GM12864 (cell line): ENCODE measurements around the gene GPSM1.
"Not testable (repeated sequence)": the region's sequence is repeated elsewhere in the genome, so short reads cannot be mapped to it uniquely, and the experiment has no call there.

ENCODE experiments used
- DNase-seq: peaks from one replicate; pipeline ENCODE4 v3.0.0-alpha.2; 2011; ENCODE audit warnings: low read depth
- H3K4me3 ChIP-seq: 2 replicates; pipeline ENCODE4 v1.5.1; 2011; ENCODE audit warnings: mild to moderate bottlenecking, low read depth, low read length, control low read depth
- TF ChIP-seq, protein P1 (sequence below): IDR thresholded peaks from 2 replicates; pipeline ENCODE4 v1.5.1; 2011; ENCODE audit warnings: low read depth, mild to moderate bottlenecking, moderate library complexity, low read length, control low read depth, inconsistent platforms; ENCODE audit errors: missing control alignments

GPSM1 gene

DNA sequence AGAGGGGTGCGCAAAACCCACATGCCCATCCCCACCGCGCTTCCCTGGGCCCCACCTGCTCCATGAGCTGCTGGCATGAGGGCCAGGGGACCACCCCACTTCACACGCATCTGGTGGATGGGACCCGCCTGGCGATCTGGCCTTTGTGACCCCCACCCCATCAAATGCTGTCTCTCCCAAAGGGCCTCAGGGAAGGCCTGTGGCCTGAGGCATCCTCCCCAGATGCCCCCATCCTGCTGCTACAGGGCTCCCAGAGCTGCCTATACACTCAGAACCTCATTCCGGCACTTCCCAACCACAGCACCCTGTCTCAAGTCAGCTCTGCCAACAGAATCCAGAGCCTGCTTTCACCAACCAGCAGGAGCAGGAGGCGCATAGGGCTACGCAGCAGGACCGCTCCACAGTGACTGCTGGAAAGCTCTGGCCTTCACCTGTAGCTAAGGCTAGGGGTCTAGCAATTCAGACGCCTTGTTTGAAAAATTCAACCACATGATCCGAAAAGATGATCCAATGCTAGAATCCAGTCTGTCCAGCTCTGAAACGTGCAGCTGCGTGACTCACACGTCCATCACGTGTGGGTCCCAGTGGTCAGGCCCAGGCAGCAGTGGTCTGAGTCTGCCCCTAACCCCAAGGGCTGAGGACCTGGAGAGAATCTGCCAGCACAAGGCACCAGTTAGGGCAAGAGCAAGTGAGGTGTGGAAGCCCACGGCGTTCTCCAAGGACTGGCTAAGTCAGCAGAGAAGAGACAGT, 74.0 kb downstream of the GPSM1 start:
- DNase-seq: no peak
- TF ChIP-seq, protein P1, sequence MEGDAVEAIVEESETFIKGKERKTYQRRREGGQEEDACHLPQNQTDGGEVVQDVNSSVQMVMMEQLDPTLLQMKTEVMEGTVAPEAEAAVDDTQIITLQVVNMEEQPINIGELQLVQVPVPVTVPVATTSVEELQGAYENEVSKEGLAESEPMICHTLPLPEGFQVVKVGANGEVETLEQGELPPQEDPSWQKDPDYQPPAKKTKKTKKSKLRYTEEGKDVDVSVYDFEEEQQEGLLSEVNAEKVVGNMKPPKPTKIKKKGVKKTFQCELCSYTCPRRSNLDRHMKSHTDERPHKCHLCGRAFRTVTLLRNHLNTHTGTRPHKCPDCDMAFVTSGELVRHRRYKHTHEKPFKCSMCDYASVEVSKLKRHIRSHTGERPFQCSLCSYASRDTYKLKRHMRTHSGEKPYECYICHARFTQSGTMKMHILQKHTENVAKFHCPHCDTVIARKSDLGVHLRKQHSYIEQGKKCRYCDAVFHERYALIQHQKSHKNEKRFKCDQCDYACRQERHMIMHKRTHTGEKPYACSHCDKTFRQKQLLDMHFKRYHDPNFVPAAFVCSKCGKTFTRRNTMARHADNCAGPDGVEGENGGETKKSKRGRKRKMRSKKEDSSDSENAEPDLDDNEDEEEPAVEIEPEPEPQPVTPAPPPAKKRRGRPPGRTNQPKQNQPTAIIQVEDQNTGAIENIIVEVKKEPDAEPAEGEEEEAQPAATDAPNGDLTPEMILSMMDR: no peak
- H3K4me3 ChIP-seq: no peak overlapping the region

GRCh38 chr9:136402067-136402466, 74.7 kb downstream of the GPSM1 start:
- DNase-seq: no peak
- TF ChIP-seq, protein P1: no peak
- no peak overlapping the region for H3K4me3 ChIP-seq

DNA sequence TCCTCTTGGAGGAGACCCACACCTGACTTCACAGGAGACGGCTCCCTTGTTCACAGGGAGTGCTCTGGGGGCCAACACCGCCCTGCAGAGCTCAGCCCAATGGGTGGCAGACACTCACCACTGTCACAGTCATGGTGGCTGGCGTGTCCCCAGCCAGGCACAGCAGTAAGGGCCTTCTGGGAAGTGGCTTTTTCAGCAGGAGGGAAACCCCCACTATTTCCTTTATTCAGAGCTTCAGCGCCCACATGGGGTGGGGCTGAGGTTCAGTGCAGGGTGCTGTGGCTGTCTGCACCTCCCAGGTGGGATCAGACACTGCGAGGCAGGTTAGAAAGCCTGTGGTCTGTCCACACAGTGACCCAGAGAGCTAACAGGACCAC, 76.2 kb downstream of the GPSM1 start:
- no peak overlapping the region for H3K4me3 ChIP-seq
- TF ChIP-seq, protein P1: no peak
- no peak for DNase-seq

- TF ChIP-seq, protein P1: no peak
- H3K4me3 ChIP-seq: peak overlapping the region; percentile 13
- no peak for DNase-seq
Observed at GRCh38 chr9:136403915-136404800, 76.8 kb downstream of the GPSM1 start.

DNA sequence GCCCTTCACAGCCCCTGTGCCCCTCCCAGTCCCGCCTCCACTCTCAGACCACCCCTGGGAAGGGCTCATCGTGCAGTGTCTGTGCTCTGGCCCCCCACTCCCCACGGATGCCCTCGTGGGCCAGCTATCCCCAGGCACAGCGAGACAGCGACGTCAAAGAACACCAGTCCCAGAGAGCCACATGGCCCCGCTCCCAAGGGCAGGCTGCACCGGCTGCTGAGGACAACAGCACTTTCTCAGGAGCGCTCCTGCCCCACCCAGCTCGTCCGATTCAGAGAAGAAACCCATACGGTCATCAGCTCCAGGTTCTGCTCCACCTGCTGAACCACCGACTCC, 77.4 kb downstream of the GPSM1 start:
- peak overlapping the region; percentile 12; the same call in 1 of the 2 replicates for H3K4me3 ChIP-seq
- no peak for DNase-seq
- TF ChIP-seq, protein P1: no peak

DNA sequence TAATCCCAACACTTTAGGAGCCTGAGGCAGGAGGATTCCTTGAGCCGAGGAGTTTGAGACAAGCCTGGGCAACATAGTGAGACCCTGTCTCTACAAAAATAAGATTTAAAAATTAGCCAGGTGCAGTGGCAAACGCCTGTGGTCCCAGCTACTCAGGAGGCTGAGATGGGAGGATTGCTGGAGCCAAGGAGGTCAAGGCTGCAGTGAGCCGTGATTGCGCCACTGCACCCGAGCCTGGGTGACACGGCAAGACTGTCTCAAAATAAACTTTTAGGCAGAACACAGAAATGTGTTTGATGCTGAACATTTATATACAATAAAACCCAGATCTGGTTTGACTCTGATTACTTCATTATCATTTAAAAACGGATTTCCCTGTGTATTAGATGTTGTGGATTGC, 78.1 kb downstream of the GPSM1 start:
- no peak for DNase-seq
- TF ChIP-seq, protein P1: no peak
- no peak overlapping the region for H3K4me3 ChIP-seq

DNA sequence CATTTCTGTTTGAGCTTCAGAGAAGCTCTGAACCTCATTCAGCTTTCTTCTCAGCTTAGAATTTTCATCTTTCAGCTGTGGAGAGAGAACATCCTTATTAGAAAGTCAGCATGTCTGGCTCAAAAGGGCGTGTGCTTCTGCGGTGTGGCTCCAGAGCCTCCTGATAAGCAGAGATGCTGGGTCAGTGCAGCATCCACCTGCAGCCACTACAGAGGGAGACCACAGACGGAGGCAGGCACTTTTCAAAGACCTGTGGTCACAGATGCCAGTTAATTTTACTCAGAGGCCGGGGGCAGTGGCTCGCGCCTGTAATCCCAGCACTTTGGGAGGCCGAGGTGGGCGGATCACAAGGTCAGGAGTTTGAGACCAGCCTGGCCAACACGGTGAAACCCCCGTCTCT, 78.6 kb downstream of the GPSM1 start:
- DNase-seq, H3K4me3 ChIP-seq: not testable (repeated sequence)

GRCh38 chr9:136407061-136407460, 79.7 kb downstream of the GPSM1 start:
- H3K4me3 ChIP-seq, DNase-seq: not testable (repeated sequence)
